GM10248 (cell line): Measurements from ENCODE around the gene DRC1.
"Not testable (repeated sequence)": the region's sequence is repeated elsewhere in the genome, so short reads cannot be mapped to it uniquely, and the experiment has no call there.

ENCODE experiments used
- CTCF ChIA-PET: fragments of 300-600 bp; sonication (Branson Sonifier 250); formaldehyde crosslinking; extraction: SDS; loops from one replicate; lab custom pipeline; 2021; ENCODE audit warnings: antibody characterized with exemption; lab: Yijun Ruan, JAX
- POLR2A ChIA-PET: fragments of 350-650 bp; sonication (Branson Sonifier 250); formaldehyde crosslinking; extraction: SDS; loops from one replicate; lab custom pipeline; 2020; ENCODE audit warnings: antibody characterized with exemption; lab: Yijun Ruan, JAX
- DNase-seq: peaks from one replicate; pipeline ENCODE4 v3.0.0; 2012; ENCODE audit errors: extremely low spot score
- TF ChIP-seq, protein P1 (sequence below): IDR thresholded peaks from 2 replicates; pipeline ENCODE4 v1.5.1; 2012; ENCODE audit warnings: mild to moderate bottlenecking, low read depth; ENCODE audit errors: extremely low read depth, missing control alignments, control extremely low read depth

Gene DRC1

DNA sequence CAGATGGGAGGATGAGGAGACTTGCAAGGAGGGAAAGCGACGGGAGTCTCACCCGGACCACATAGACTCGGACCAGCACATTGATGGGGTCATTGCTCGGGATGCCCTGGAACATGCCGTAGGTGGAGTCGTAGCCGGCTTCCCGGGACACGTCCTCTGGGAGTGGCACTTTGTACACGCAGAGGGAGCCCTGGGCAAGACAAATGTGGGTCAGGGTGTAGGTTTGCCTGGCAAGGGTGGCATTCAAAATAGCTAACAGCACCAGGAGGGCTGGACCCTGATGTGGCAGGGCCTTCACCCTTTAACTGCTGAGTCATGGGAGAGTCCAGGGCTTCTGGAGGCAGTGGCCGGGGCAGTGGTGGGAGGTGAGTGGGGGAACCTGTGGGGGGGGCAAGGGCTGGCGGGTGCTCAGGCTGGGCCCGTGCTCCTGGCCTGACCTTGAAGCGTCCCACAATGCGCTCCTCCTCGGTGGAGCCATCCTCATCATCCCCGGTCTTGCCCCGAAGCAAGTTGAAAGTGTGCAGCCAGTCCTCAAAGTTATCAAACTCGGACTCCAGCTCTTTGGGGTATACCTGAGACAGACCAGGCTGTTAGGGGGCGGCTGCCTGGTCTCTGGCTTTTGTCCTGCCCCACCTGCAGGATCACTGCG is 65.1 kb downstream of the DRC1 start:
- TF ChIP-seq, protein P1, sequence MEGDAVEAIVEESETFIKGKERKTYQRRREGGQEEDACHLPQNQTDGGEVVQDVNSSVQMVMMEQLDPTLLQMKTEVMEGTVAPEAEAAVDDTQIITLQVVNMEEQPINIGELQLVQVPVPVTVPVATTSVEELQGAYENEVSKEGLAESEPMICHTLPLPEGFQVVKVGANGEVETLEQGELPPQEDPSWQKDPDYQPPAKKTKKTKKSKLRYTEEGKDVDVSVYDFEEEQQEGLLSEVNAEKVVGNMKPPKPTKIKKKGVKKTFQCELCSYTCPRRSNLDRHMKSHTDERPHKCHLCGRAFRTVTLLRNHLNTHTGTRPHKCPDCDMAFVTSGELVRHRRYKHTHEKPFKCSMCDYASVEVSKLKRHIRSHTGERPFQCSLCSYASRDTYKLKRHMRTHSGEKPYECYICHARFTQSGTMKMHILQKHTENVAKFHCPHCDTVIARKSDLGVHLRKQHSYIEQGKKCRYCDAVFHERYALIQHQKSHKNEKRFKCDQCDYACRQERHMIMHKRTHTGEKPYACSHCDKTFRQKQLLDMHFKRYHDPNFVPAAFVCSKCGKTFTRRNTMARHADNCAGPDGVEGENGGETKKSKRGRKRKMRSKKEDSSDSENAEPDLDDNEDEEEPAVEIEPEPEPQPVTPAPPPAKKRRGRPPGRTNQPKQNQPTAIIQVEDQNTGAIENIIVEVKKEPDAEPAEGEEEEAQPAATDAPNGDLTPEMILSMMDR: no peak
- CTCF ChIA-PET: interaction anchor here (1.1 to 1.6 kb wide), 4 partner anchors 10 to 52 kb away, joined by 3 to 6 read pairs (median 4); partner anchors contain the start of gene OTOF
- POLR2A ChIA-PET: no interaction called here
- no peak for DNase-seq

DNA sequence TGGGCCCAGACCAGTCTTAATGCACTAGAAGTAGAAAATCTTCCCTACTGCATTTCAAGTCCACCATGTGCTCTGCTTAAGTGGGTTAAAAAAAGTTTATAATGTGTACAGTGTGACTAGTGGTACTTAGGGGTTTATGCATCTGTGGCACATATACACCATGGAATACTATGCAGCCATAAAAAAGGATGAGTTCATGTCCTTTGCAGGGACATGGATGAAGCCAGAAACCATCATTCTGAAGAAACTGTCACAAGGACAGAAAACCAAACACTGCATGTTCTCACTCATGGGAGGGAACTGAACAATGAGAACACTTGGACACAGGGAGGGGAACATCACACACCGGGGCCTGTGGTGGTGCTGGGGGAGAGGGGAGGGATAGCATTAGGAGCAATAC is 66.8 kb downstream of the DRC1 start:
- CTCF ChIA-PET: interaction anchor here (1.4 kb wide), 1 partner anchor 48 kb away, joined by 4 read pairs; no protein-coding TSS in a partner anchor
- DNase-seq, POLR2A ChIA-PET: not testable (repeated sequence)

DNA sequence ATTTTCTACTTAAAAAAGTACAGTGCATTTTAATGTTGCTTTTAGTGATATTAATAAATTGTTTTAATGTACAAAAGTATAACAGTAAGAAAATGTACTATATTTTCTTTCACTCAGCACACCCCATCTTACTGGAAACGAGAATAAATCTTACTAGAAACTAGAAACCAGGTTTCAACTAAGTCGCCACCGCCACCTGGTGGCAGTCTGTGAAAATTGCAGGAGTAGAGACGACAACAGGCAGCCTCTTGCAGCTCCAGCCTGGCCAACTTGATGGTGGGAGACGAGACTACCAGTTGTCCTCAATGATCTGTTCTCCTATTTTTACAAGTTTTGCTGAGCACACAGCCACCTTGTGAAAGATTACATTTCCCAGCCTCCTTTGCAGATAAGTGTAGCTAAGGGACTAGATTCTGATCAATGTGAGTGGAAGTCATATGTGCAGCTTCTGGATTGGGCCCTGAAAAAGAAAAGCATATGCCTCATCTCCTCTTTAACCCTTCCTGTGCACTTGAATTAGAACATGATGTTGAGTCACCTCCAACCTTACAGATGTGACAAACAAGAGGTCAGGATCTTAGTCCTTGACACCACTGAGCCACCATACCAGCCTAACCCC is 67.5 kb downstream of the DRC1 start:
- CTCF ChIA-PET: interaction anchor here (0.8 to 1.4 kb wide), 5 partner anchors 9 to 23 kb away, joined by 3 to 4 read pairs (median 3); partner anchors contain the start of gene OTOF
- POLR2A ChIA-PET: no interaction called here
- DNase-seq: peak; percentile 75
- TF ChIP-seq, protein P1: peak; percentile 57

DNA sequence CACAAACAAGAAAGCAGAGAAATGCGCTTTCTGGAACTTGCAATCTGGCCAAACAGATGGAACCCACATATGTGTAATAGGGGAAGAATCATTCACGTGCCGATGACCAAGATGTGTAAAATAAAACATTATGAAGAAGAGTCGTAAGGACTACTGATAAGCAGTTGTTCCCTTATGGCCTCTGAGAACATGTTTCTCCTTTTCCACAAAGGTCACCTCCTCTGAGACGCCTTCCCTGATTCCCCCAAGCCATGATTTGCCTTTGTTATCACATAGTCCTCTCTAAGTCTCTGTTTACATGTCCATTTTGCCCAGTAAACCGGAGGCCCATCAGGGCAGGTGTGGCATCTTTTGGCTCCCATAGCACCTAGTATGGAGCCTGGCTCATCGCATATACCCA is 68.2 kb downstream of the DRC1 start:
- POLR2A ChIA-PET: no interaction called here
- CTCF ChIA-PET: interaction anchor here (1.0 to 1.4 kb wide), 4 partner anchors 8 to 23 kb away, joined by 3 to 4 read pairs (median 3); partner anchors contain the start of gene OTOF
- no peak for DNase-seq
- TF ChIP-seq, protein P1: no peak

DNA sequence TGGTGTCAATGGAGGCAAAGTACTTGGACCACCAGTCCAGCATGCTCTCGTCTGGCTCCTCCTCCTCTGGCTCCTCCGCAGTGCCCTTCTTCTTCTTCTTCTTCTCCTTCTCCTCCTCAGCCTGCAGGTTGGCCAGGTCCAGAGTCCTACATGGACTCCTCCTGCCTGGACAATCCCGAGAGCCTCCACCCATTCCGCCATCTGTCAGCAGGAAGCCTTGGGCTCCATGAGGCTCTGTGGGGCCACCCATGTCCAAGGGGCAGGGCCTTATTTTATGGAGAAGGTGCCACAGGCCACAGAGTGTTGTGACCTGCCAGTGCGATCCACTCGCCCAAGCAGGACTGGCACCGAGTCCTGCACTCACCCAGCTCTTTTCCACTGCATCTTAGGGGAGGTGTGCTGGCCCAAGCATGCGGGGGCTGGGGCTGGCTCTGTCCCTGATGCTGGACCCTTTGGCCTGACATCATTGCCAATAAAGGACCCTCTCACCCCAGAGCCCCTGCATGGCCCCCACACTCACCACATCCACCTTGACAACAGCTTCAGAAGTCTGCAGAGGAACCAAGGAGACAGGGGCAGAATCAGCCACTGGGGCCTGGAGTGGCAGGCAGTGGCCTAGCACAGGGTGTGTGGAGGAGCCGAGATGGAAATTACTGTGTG is 69.0 kb downstream of the DRC1 start:
- TF ChIP-seq, protein P1: no peak
- DNase-seq: no peak
- POLR2A ChIA-PET: no interaction called here
- CTCF ChIA-PET: interaction anchor here (1.4 kb wide), 1 partner anchor 10 kb away, joined by 3 read pairs; no protein-coding TSS in a partner anchor

DNA sequence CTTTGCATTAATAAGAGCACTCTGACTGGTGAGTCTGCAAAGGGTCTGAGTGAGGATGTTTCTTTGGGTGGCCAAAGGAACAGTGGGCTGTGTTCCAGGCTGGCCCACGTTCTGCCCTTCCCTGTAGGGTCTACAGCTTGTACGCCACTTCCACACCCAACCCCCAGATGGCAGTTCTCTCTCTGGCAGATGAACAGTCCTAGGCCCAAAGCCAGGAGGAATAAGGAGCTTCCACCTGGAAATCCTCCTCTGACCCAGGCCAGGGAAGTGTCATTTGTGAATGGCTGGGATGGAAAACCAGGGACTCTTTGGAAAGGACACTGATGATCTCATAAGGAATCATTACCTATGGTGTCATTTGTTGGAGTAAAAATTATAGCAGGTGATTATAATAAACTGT is 69.6 kb downstream of the DRC1 start:
- ChIA-PET CTCF (no interaction called here), POLR2A (no interaction called here)
- TF ChIP-seq, protein P1: no peak
- no peak for DNase-seq
